ENCODE results near the gene C4orf54. TPM values are rescaled to one million over a fixed set of nuclear protein-coding genes. Genes with fewer than 3 reads are reported as not detected.
A peak's percentile ranks its signal among the peaks of the same experiment; 100 is the strongest.

The C4orf54 gene
- total and polyA plus RNA-seq, 12 donors, result under 0.01 to 0.37 (median 0.09) TPM; not detected in 1

DNA sequence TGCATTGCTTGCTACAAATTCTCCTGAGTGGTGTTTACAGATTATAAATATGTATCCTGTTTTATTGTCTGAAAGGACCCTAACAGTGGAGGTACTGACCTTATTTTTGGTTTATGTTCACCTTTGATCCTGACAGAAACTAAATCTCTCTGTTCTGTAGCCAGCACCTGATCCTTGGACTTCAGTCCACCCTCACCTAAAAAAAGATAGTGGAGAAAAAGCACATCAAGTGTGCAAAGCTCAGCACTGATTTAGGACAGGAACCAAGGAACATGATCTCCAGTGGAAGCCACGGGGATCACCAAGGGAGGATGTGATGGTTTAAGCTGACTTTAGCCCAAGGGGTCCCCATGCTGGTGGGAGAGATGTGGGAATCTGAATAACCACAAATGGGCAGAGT, 22.3 kb upstream of the C4orf54 start:
- no peaks in the 10 kb centered on the region for H3K27me3 ChIP-seq
- H3K4me1 ChIP-seq (replicated peaks in 1 of 2), result peaks cover 3 to 12% of the 10 kb centered on the region in 2 donors
- no peaks in the 10 kb centered on the region for H3K9me3 ChIP-seq (replicated peaks in 1 of 3)
- 56 to 93% (median 72%) methylated on average over 1 of the region's 1 CpG for whole genome bisulfite sequencing, 4 donors
- no peak overlapping the region for H3K4me3 ChIP-seq
- intact Hi-C loops (cut with DNase I), result no loop called here
- no peak for TF ChIP-seq POLR2A (IDR thresholded peaks at IDR 0.05)
- TF ChIP-seq, protein P1, sequence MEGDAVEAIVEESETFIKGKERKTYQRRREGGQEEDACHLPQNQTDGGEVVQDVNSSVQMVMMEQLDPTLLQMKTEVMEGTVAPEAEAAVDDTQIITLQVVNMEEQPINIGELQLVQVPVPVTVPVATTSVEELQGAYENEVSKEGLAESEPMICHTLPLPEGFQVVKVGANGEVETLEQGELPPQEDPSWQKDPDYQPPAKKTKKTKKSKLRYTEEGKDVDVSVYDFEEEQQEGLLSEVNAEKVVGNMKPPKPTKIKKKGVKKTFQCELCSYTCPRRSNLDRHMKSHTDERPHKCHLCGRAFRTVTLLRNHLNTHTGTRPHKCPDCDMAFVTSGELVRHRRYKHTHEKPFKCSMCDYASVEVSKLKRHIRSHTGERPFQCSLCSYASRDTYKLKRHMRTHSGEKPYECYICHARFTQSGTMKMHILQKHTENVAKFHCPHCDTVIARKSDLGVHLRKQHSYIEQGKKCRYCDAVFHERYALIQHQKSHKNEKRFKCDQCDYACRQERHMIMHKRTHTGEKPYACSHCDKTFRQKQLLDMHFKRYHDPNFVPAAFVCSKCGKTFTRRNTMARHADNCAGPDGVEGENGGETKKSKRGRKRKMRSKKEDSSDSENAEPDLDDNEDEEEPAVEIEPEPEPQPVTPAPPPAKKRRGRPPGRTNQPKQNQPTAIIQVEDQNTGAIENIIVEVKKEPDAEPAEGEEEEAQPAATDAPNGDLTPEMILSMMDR (IDR thresholded peaks at IDR 0.05), result no peak
- H3K27ac ChIP-seq, result no peak overlapping the region
- no peaks in the 10 kb centered on the region for H3K36me3 ChIP-seq (replicated peaks in 1 of 2)
- DNase-seq, result no peak

DNA sequence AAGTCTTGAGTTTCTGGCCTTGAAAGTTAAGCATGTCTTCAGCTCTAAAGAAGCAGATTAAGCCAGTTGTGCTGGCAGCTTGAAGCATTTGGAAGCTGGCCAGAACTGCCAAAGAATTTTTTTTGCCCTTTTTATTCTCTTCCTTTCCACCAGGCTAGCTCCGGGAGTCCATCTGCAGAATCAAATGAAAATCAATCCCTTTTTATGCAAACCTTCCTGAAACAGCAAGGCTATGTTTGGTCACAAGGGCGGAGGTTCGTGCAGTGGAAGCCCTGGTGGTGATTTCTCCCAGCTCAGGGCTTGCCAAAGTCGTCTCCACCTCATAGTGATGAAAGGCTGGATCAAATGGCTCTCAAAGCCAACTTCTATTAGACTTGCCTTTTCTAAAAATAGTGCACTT, 21.6 kb upstream of the C4orf54 start:
- no peaks in the 10 kb centered on the region for H3K36me3 ChIP-seq (replicated peaks in 1 of 2)
- TF ChIP-seq, protein P1 (IDR thresholded peaks at IDR 0.05), result peak in 4 of 6 experiments; percentile 25 to 38 (median 34)
- peak in 1 of 2 donors; percentile 24 for TF ChIP-seq POLR2A (IDR thresholded peaks at IDR 0.05)
- H3K9me3 ChIP-seq (replicated peaks in 1 of 3), result no peaks in the 10 kb centered on the region
- H3K4me1 ChIP-seq (replicated peaks in 1 of 2), result peaks cover 3 to 12% of the 10 kb centered on the region in 2 donors
- H3K27me3 ChIP-seq, result no peaks in the 10 kb centered on the region
- intact Hi-C loops (cut with DNase I), result no loop called here
- peak; percentile 24 to 75 (median 68) for DNase-seq
- H3K4me3 ChIP-seq, result peak overlapping the region in 1 of 4 donors; percentile 23
- H3K27ac ChIP-seq, result peak overlapping the region in 3 of 5 donors; percentile 33 to 54 (median 49)
- 17 to 23% (median 19%) methylated on average over 4 of the region's 4 CpGs for WGBS, 4 donors

DNA sequence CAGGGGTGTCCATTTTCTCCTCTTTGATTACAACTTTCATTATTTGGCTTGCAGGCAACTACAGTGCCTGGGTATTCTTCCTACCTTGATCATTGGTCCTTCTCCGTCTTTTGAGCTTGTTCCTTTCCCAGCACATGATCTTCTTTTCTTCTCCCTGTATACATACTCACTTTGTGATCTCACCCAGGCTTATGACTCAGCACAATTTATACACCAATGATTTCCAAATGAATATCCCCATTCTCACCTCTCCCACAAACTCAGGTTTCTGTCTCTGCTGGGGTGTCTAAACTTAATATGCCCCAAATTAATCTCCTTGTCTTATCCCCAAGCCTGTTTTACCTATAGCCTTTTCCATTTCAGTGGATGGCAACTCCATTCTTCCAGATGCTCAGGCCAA, 19.5 kb upstream of the C4orf54 start:
- no peaks in the 10 kb centered on the region for H3K27me3 ChIP-seq
- 83 to 96% (median 93%) methylated on average over 1 of the region's 1 CpG for WGBS, 4 donors
- no peaks in the 10 kb centered on the region for H3K36me3 ChIP-seq (replicated peaks in 1 of 2)
- peaks cover 3 to 12% of the 10 kb centered on the region in 2 donors for H3K4me1 ChIP-seq (replicated peaks in 1 of 2)
- no peak overlapping the region for H3K27ac ChIP-seq
- DNase-seq, result no peak
- TF ChIP-seq, protein P1 (IDR thresholded peaks at IDR 0.05), result no peak
- TF ChIP-seq POLR2A (IDR thresholded peaks at IDR 0.05), result no peak
- no peaks in the 10 kb centered on the region for H3K9me3 ChIP-seq (replicated peaks in 1 of 3)
- intact Hi-C loops (cut with DNase I), result no loop called here
- no peak overlapping the region for H3K4me3 ChIP-seq

DNA sequence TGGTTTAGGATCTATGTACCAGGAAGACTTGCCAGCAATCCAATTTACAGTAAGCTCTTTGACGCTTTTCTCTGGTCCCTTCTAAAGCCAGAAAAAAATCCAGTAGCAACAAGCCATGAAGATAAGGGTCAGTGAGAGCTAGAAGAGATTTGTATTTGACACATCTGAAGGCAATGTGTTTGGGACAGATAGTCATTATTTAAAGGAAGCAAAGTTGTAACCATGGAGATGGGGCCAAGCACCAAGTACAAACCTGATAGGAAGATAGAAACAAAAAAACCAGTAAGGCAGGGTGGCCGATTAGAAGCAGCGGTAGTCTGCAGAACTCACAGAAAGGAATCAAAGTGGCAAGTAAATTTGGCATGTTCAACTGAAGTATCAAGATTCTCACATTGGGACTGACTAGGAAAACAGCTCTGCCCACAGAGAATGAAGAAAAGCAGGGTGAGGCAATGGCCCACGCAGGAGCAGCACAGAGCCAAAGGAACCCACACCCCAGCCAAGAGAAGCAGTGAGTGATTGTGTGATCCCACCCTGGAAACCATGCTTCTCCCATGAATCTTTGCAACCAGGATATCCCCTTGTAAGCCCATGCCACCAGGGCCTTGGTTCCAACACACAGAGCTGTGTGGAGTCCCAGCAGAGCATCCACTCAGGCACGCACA, 12.9 kb upstream of the C4orf54 start:
- no peaks in the 10 kb centered on the region for H3K36me3 ChIP-seq (replicated peaks in 1 of 2)
- no peak overlapping the region for H3K27ac ChIP-seq
- WGBS, 4 donors, result 79 to 90% (median 86%) methylated on average over 5 of the region's 5 CpGs
- DNase-seq, result no peak
- intact Hi-C loops (cut with DNase I), result no loop called here
- H3K27me3 ChIP-seq, result no peaks in the 10 kb centered on the region
- TF ChIP-seq POLR2A (IDR thresholded peaks at IDR 0.05), result no peak
- TF ChIP-seq, protein P1 (IDR thresholded peaks at IDR 0.05), result no peak
- no peak overlapping the region for H3K4me3 ChIP-seq
- no peaks in the 10 kb centered on the region for H3K9me3 ChIP-seq (replicated peaks in 1 of 3)
- H3K4me1 ChIP-seq (replicated peaks in 1 of 2), result peaks cover 8 to 17% of the 10 kb centered on the region in 2 donors
